Activated naive CD8-positive, alpha-beta T cell (primary cell): ENCODE measurements around the gene PACRG.

Experiments
- H3K27ac Mint-ChIP-seq: one replicate; pipeline ENCODE4 v1.8.0; 2021; ENCODE audit warnings: mixed read lengths
- H3K27me3 Mint-ChIP-seq: one replicate; pipeline ENCODE4 v1.8.0; 2021; ENCODE audit warnings: mixed read lengths
- H3K36me3 Mint-ChIP-seq: one replicate; pipeline ENCODE4 v1.8.0; 2021; ENCODE audit warnings: mixed read lengths
- H3K4me1 Mint-ChIP-seq: one replicate; pipeline ENCODE4 v1.8.0; 2021; ENCODE audit warnings: low read depth, mixed read lengths
- H3K4me3 Mint-ChIP-seq: one replicate; pipeline ENCODE4 v1.8.0; 2021; ENCODE audit warnings: mild to moderate bottlenecking, mixed read lengths
- H3K9me3 Mint-ChIP-seq: one replicate; pipeline ENCODE4 v1.8.0; 2021; ENCODE audit warnings: low read depth, mixed read lengths

Gene PACRG

DNA sequence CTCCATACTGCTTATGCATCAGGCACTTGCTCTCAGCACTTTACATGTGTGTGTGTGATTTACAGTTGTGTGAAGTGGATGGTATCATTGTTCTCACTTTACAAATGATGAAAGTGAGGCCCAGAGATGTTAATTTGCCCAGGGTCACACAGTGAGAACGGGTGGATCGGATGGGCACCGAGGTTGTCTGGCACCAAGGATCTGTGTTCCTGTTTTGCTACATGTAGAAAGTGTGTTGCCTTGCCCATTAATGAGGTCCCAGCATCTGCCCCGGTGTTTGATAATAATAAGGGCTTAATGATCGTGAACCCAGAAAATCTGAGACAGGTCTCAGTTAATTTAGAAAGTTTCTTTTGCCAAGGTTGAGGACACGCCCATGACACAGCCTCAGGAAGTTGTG lies 470.6 kb downstream of the PACRG start:
- Mint-ChIP-seq H3K36me3 (no peaks in the 10 kb centered on the region), H3K27ac (no peak overlapping the region), H3K27me3 (peaks cover 9% of the 10 kb centered on the region)

DNA sequence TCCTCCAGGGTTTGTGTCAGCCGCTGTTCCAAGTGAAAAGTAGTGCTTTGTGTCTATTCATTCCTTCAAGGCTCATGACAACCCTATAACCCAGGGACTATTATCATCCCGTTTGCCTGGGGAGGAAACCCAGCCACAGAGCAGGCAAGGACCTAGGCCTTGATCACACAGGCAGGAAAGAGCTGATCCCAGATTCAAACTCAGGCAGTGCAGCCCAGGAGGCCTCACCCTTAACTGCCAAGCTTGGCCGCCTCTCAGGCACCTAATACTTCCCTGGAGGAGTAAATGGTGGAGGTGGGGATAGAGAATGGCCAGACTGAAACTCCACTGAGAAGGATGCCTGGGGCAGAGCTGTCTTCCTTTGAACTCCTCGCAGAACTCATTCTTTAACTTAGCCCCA lies 471.6 kb downstream of the PACRG start:
- Mint-ChIP-seq H3K4me3 (no peak overlapping the region), H3K4me1 (no peaks in the 10 kb centered on the region), H3K36me3 (no peaks in the 10 kb centered on the region), H3K9me3 (no peaks in the 10 kb centered on the region), H3K27ac (no peak overlapping the region), H3K27me3 (peaks cover 9% of the 10 kb centered on the region)

More for the DNA sequence above, 470.6 kb downstream of the PACRG start:
- Mint-ChIP-seq H3K4me1 (no peaks in the 10 kb centered on the region), H3K9me3 (no peaks in the 10 kb centered on the region), H3K4me3 (no peak overlapping the region)

DNA sequence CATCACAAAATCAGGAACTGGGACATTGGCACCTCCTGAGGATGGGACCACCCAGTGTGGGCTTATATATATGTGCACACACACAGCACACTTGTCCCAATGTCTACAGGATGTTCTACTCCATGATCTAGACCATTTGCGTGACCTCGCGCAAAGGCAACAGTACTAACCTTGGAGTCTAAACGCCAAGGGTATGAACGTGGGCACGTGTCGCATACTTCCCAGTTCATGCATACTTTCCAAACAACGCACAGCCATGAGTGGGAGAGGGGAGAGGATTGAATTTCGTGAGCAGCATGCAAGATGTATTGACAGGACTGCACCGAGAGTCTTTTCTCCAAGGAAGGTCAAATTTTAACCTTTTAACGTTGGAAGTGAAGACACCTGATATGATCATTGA lies 472.5 kb downstream of the PACRG start:
- peaks cover 9% of the 10 kb centered on the region for H3K27me3 Mint-ChIP-seq
- H3K27ac Mint-ChIP-seq, result no peak overlapping the region
- H3K36me3 Mint-ChIP-seq, result no peaks in the 10 kb centered on the region
- H3K4me1 Mint-ChIP-seq, result no peaks in the 10 kb centered on the region
- no peak overlapping the region for H3K4me3 Mint-ChIP-seq
- H3K9me3 Mint-ChIP-seq, result no peaks in the 10 kb centered on the region

DNA sequence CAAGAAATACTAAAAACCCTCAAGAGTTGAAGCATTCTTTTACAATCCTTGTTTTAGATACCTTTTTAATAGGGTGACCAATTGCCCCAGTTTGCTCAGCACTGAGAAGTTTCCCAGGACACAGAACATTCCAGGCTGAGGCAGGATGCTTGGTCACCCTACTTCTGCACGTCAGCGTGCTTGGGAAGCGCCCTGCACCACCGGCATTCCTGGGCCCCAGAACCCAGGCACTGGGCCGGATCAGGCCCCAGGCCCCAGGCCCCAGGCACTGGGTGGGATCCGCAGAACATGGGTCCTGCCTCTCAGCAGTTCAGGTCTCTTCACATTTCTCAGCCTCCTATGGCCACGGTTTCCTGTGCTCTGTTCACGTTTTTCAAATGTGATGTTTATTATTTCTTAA lies 472.9 kb downstream of the PACRG start:
- Mint-ChIP-seq H3K27ac (no peak overlapping the region), H3K36me3 (no peaks in the 10 kb centered on the region), H3K27me3 (peaks cover 10% of the 10 kb centered on the region), H3K4me1 (no peaks in the 10 kb centered on the region), H3K4me3 (no peak overlapping the region), H3K9me3 (no peaks in the 10 kb centered on the region)

DNA sequence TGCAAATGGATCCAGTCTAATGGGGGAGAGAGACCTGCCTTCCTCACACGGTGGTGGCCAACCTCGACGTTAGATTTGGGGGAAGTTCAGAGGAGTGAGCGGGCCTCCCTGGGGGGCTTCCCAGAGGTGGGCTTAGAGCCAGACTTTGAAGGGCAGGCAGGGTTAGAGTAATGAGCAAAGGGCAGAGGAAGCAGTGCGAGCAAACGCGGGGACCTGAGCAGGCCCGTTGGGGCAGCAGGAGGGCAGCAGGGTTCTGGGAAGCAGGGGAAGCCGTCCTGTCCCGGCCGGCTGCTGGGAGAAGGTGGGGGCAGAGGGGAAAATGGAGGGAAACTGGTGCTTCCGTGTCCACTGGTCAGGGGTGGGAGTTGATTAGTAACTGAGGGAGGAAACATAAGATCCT lies 474.1 kb downstream of the PACRG start:
- H3K4me1 Mint-ChIP-seq, result no peaks in the 10 kb centered on the region

DNA sequence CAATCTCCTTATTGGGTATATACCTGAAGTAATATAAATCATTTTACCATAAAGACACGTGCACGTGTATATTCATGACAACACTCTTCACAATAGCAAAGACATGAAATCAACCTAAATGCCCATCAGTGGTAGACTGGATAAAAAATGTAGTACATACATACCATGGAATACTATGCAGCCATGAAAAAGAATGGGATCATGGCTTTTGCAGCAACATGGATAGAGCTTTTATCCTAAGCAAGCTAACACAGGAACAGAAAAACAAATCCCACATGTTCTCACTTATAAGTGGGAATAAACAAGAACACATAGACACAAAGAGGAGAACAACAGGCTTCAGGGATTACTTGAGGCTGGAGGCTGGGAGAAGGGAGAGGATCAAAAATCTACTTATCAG lies 478.4 kb downstream of the PACRG start:
- Mint-ChIP-seq H3K4me3 (no peak overlapping the region), H3K27me3 (peaks cover 5% of the 10 kb centered on the region), H3K36me3 (no peaks in the 10 kb centered on the region), H3K9me3 (no peaks in the 10 kb centered on the region), H3K4me1 (no peaks in the 10 kb centered on the region), H3K27ac (no peak overlapping the region)

More for the DNA sequence above, 474.1 kb downstream of the PACRG start:
- Mint-ChIP-seq H3K27ac (no peak overlapping the region), H3K9me3 (no peaks in the 10 kb centered on the region), H3K4me3 (no peak overlapping the region), H3K36me3 (no peaks in the 10 kb centered on the region), H3K27me3 (peaks cover 7% of the 10 kb centered on the region)

DNA sequence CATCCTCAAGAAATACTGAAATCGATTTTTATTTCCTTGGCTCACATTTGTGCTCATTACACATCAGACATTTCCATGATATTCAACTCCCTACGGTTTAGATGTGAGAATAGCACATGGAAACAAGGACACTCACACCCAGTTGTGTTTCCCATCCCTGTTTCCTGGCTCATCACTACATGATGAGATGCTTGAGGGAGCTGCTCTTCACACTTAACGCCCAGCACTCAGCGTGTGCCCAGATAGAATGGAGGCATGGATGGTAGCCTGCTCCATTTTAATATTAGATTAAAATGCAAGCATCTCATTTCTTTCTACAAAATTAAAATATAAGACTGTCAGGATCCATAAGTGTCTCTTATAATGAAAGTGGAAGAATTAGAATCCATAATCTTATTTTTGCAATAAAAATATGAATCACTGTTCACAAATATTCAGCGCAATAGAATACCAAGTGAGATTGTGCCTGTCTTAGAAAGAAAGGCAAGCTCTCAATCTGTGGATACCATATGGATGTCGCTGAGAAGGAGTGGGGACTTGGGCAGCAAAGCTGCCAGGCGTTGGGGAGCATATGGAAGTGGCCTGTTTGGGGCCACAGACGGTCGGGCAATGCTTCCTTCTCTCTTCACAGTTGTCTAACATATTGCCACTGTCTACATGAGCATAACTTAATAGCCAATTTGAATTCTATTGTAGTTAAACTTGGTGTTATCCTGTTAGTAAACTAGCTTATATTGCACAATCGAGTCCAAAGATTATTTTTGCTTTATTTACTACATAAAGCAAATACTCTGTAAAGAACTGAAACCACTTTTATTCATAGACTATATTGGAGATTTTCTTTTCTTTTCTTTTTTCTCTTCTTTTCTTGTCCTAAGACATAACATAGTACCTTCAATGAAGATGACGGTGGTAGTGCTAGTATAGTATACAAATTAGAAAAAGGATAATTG lies 479.9 kb downstream of the PACRG start:
- H3K9me3 Mint-ChIP-seq, result peaks cover 9% of the 10 kb centered on the region
- H3K36me3 Mint-ChIP-seq, result no peaks in the 10 kb centered on the region
- H3K4me3 Mint-ChIP-seq, result no peak overlapping the region
- H3K27ac Mint-ChIP-seq, result no peak overlapping the region
- H3K27me3 Mint-ChIP-seq, result peaks cover 3% of the 10 kb centered on the region
- H3K4me1 Mint-ChIP-seq, result no peaks in the 10 kb centered on the region

DNA sequence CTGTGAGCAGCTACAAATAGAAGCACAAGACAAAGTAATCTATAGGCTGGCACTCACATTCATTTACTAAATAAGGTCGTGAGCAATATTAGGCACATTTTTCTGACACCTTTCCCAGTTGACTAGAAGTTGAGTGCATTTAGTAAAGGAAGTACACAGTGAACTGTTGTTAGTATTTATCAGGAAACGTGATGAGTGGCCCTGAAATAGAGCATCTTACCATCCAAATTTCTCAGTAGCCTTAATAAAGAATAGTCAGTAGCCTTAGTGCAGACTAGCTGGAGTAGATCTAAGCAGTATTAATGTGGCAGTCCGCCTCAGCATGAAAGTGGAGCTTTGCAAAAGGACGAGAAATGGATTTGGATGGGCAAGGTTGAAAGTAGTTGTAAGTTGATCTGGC lies 481.2 kb downstream of the PACRG start:
- Mint-ChIP-seq H3K9me3 (peaks cover 14% of the 10 kb centered on the region), H3K4me3 (no peak overlapping the region), H3K36me3 (no peaks in the 10 kb centered on the region), H3K4me1 (no peaks in the 10 kb centered on the region), H3K27ac (no peak overlapping the region), H3K27me3 (peaks cover 2% of the 10 kb centered on the region)

DNA sequence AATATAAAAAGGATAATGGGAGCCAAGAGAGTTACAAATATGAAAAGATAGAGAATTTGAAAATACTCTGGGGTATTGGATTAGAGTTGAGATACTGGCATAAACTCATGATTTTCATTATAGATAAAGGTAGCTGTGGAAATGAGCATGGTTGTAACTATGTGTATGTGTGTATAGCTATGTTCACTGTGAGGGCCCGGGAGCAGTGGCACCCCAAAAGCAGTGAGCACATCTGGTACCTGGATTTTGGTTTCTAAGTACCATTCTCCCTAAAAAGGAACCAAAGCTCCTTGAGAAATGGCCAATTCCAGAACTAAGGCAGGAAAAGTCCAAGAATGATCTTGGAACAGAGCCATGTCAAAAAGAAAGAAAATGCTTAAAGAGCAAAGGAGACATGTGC lies 484.3 kb downstream of the PACRG start:
- no peaks in the 10 kb centered on the region for H3K36me3 Mint-ChIP-seq
- H3K4me3 Mint-ChIP-seq, result no peak overlapping the region
- H3K4me1 Mint-ChIP-seq, result no peaks in the 10 kb centered on the region
- no peak overlapping the region for H3K27ac Mint-ChIP-seq
- peaks cover 14% of the 10 kb centered on the region for H3K9me3 Mint-ChIP-seq
- H3K27me3 Mint-ChIP-seq, result peaks cover 1% of the 10 kb centered on the region

DNA sequence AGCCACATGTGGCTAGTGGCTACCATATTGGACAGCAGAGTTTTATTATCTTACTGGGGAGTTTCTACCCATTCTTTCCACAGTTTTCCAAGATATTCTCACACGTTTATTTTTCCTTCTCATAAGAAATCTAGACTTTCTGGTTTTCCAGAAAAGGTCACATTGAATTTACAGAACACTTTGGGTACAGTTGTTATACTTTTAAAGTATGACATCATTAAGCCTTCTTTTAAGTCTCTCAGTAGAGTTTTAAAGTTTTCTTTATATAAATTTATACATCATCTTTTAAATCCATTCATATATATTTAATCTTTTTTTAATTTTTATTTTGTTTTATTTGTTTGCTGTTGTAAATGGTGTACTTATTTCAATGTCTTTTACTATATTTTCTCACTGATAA lies 486.5 kb downstream of the PACRG start:
- no peak overlapping the region for H3K27ac Mint-ChIP-seq
- H3K36me3 Mint-ChIP-seq, result no peaks in the 10 kb centered on the region
- peaks cover 6% of the 10 kb centered on the region for H3K27me3 Mint-ChIP-seq
- H3K4me1 Mint-ChIP-seq, result no peaks in the 10 kb centered on the region
- H3K9me3 Mint-ChIP-seq, result peaks cover 14% of the 10 kb centered on the region
- H3K4me3 Mint-ChIP-seq, result no peak overlapping the region

DNA sequence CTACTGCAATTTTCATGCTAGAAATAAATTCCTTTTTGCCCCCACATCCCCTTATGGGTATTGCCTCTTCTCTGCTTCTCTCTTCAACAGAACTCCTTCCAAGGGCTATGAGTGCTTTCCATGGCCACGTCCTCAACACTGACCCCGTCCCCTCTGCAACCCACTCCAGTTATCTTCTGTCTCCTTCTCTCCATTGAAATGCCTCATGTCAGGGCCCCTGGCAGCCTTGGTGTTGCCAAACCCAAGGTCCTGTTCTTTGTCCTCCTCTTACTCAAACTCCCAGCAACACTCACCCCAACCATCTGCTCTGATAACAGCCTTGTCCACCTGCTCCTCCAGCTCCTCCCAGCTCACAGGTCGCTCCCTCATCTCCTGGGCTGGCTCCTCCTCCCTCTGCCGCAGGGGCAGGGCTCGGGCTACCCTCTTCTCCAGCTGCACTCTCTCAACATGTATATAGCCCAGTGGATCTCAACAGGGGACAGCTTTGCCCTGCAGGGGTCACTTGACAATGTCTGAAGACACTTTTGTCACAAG lies 490.7 kb downstream of the PACRG start:
- H3K36me3 Mint-ChIP-seq, result no peaks in the 10 kb centered on the region
- no peak overlapping the region for H3K27ac Mint-ChIP-seq
- peaks cover under 1% of the 10 kb centered on the region for H3K9me3 Mint-ChIP-seq
- H3K4me3 Mint-ChIP-seq, result no peak overlapping the region
- H3K4me1 Mint-ChIP-seq, result no peaks in the 10 kb centered on the region
- peaks cover 10% of the 10 kb centered on the region for H3K27me3 Mint-ChIP-seq

DNA sequence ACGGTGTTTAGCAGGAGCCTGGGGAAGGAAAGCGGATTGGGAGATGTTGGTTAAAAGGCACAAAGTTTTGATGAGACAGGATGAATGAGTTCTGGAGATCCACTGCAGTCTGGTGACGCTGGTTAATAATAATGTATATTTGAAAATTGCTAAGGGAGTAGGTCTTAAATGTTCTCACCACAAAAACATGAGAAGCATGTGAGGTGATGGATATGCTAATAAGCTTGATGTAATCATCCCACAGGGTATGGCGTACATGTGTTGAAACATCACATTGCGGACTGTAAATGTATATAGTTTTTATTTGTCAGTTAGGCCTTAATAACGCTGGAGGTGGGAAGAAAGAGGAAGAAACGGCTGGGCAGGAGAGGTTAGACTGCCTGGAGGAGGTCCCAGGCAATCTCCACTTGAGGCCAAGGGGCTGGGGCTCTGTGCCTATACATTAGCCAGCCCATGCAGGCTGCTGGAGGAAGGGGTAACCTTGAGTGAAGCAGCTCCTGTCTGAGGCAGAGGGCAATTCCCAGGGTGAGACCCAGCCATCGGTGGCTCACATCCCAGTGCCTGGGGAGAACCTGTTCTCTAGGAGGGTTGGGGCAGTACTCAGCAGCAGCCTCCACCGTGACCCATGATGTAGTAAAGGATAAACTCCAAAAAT lies 498.5 kb downstream of the PACRG start:
- H3K9me3 Mint-ChIP-seq, result peaks cover 4% of the 10 kb centered on the region
- H3K27me3 Mint-ChIP-seq, result peaks cover 4% of the 10 kb centered on the region
- H3K4me3 Mint-ChIP-seq, result no peak overlapping the region
- H3K4me1 Mint-ChIP-seq, result no peaks in the 10 kb centered on the region
- no peaks in the 10 kb centered on the region for H3K36me3 Mint-ChIP-seq
- no peak overlapping the region for H3K27ac Mint-ChIP-seq

DNA sequence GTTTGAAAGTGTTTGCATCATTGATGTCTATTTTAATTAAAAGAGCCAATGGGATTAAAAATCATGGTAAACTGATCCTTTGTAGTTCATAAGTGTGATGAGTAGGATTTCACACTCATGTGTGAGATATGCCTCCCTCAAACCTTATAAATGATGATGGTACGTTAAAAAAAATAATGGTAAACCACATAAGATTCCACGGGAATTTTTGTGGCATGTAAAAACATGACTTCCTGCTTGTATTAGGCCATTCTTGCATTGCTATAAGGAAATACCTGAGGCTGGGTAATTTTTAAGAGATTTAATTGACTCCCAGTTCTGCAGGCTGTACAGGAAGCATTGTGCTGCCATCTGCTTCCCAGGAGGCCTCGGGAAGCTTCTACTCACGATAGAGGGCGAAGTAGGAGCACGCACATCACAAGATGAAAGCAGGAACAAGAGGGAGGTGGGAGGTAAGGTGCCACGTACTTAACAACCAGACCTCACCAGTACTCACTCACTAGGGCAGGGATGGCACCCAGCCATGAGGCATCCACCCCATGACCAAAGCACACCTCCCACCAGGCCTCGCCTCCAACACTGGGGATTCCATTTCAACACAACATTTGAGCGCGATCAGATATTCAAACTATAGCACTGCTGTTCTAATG lies 499.2 kb downstream of the PACRG start:
- no peaks in the 10 kb centered on the region for H3K4me1 Mint-ChIP-seq
- H3K27ac Mint-ChIP-seq, result no peak overlapping the region
- peaks cover 4% of the 10 kb centered on the region for H3K27me3 Mint-ChIP-seq
- H3K4me3 Mint-ChIP-seq, result no peak overlapping the region
- H3K9me3 Mint-ChIP-seq, result peaks cover 4% of the 10 kb centered on the region
- H3K36me3 Mint-ChIP-seq, result no peaks in the 10 kb centered on the region

DNA sequence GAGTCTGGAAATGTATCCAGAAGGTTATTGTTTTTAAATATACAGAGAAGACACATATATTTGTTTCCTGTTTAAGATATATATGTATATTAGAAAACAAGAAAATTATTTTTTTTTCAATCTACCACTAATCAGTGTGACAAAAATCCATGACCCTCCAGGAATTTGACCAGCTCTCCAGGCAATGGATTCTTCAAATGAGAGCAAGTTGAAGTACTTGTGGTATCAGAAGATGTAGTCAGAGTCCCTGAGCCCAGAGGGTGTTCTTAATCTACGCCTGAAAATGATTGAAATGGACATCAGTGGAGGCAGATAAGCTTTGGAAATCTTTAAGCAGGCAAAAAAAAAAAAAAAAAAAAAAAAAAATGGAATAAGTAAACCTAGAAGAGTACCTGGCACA lies 500.3 kb downstream of the PACRG start:
- Mint-ChIP-seq H3K9me3 (peaks cover 4% of the 10 kb centered on the region), H3K4me3 (no peak overlapping the region)

DNA sequence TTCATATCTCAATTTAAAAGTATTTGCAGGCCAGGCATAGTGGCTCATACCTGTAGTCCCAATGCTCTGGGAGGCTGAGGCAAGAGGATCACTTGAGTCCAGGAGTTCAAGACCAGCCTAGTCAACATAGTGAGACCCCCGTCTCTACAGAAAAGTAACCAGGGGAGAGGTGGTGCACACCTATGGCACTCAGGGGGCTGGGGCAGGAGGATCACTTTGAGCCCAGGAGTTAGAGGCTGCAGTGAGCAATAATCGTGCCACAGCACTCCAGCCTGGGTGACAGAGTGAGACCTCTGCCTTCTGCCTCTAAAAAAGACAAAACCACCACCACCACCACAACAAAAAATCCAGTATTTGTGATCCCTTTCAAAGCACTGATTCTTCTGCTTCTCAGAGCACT lies 501.3 kb downstream of the PACRG start:
- Mint-ChIP-seq H3K27ac (no peak overlapping the region), H3K4me3 (no peak overlapping the region), H3K4me1 (no peaks in the 10 kb centered on the region), H3K27me3 (peaks cover 4% of the 10 kb centered on the region), H3K9me3 (peaks cover 4% of the 10 kb centered on the region), H3K36me3 (no peaks in the 10 kb centered on the region)

More for the DNA sequence above, 500.3 kb downstream of the PACRG start:
- Mint-ChIP-seq H3K27me3 (peaks cover 4% of the 10 kb centered on the region), H3K4me1 (no peaks in the 10 kb centered on the region), H3K36me3 (no peaks in the 10 kb centered on the region), H3K27ac (no peak overlapping the region)
